GM23338 (cell line): Measurements from ENCODE around the gene EPHB1. TPM values are rescaled to one million over a fixed set of nuclear protein-coding genes. Genes with fewer than 3 reads are reported as not detected.

ENCODE experiments used
- ATAC-seq: fragments of 200-7000 bp; cut with Tn5 transposase; 3 replicates; pipeline ENCODE4 v1.9.1; 2020
- DNase-seq: peaks from one replicate; pipeline ENCODE4 v3.0.0-alpha.2; 2015; ENCODE audit warnings: low spot score
- H2AFZ ChIP-seq: fragments of 200-600 bp; sonication (generic); 2 replicates; pipeline ENCODE4 v1.8.0; 2016; ENCODE audit warnings: antibody characterized with exemption, mild to moderate bottlenecking, moderate library complexity
- H3F3A ChIP-seq: fragments of 200-600 bp; sonication (generic); replicated peaks from 2 replicates; pipeline ENCODE4 v1.8.0; 2017; ENCODE audit warnings: antibody characterized with exemption, mixed run types, low read depth
- H3K27ac ChIP-seq: fragments of 200-600 bp; sonication (generic); 2 replicates; pipeline ENCODE4 v1.6.1; 2016; ENCODE audit warnings: low read depth
- H3K27me3 ChIP-seq: fragments of 200-600 bp; sonication (generic); 2 replicates; pipeline ENCODE4 v1.8.0; 2016; ENCODE audit warnings: mild to moderate bottlenecking, mixed run types, moderate library complexity; ENCODE audit not compliant: insufficient read depth
- H3K36me3 ChIP-seq: fragments of 200-600 bp; sonication (generic); 2 replicates; pipeline ENCODE4 v1.8.0; 2016; ENCODE audit warnings: mild to moderate bottlenecking; ENCODE audit not compliant: insufficient read depth
- H3K4me1 ChIP-seq: fragments of 200-600 bp; sonication (generic); 2 replicates; pipeline ENCODE4 v1.8.0; 2016; ENCODE audit warnings: mild to moderate bottlenecking, moderate library complexity; ENCODE audit not compliant: insufficient read depth
- H3K4me2 ChIP-seq: fragments of 200-600 bp; sonication (generic); 2 replicates; pipeline ENCODE4 v1.7.1; 2017; ENCODE audit warnings: mixed run types
- H3K4me3 ChIP-seq: fragments of 200-600 bp; sonication (generic); 2 replicates; pipeline ENCODE4 v1.6.1; 2016; ENCODE audit warnings: mixed run types
- H3K79me2 ChIP-seq: fragments of 200-600 bp; sonication (generic); replicated peaks from 2 replicates; pipeline ENCODE4 v1.8.0; 2017; ENCODE audit warnings: mild to moderate bottlenecking; ENCODE audit not compliant: insufficient read depth
- H3K9me2 ChIP-seq: fragments of 200-600 bp; sonication (generic); 2 replicates; pipeline ENCODE4 v1.8.0; 2017; ENCODE audit not compliant: insufficient read depth
- H4K20me1 ChIP-seq: fragments of 200-600 bp; sonication (generic); replicated peaks from 2 replicates; pipeline ENCODE4 v1.8.0; 2017; ENCODE audit warnings: mild to moderate bottlenecking; ENCODE audit not compliant: insufficient read depth
- H3K27ac Mint-ChIP-seq: 2 replicates; pipeline ENCODE4 v1.8.0; 2020; ENCODE audit warnings: inconsistent platforms, mild to moderate bottlenecking, moderate library complexity, mixed read lengths
- H3K27me3 Mint-ChIP-seq: 3 replicates; pipeline ENCODE4 v1.8.0; 2022; ENCODE audit warnings: low read depth, mild to moderate bottlenecking, moderate library complexity, mixed read lengths, inconsistent platforms; ENCODE audit not compliant: insufficient read depth, poor library complexity
- H3K36me3 Mint-ChIP-seq: 3 replicates; pipeline ENCODE4 v1.8.0; 2021; ENCODE audit warnings: low read depth, mild to moderate bottlenecking, inconsistent platforms, moderate library complexity, mixed read lengths
- H3K4me1 Mint-ChIP-seq: 3 replicates; pipeline ENCODE4 v1.8.0; 2020; ENCODE audit warnings: mild to moderate bottlenecking, inconsistent platforms, mixed read lengths
- H3K4me3 Mint-ChIP-seq: 3 replicates; pipeline ENCODE4 v1.8.0; 2021; ENCODE audit warnings: moderate library complexity, mild to moderate bottlenecking, inconsistent platforms, mixed read lengths
- H3K9me3 Mint-ChIP-seq: 3 replicates; pipeline ENCODE4 v1.8.0; 2020; ENCODE audit warnings: moderate library complexity, mild to moderate bottlenecking, inconsistent platforms, mixed read lengths
- CREB1 ChIP-seq: fragments of 250-450 bp; sonication (Bioruptor Pico); IDR thresholded peaks from 2 replicates; pipeline ENCODE4 v1.5.0; 2020; ENCODE audit warnings: low read depth, mild to moderate bottlenecking, moderate library complexity
- CTCF ChIP-seq, 2 experiments: fragments of 200-600 bp in 1 of 2; sonication (generic) in 1 of 2; conservative IDR thresholded peaks; 2 replicates each; pipeline versions ENCODE4 v1.5.1 to v1.6.1; 2016 to 2017; ENCODE audit warnings: antibody characterized with exemption in 2 of 2, low read depth in 2 of 2, mild to moderate bottlenecking in 2 of 2, moderate library complexity in 1 of 2
- ETS1 ChIP-seq: IDR thresholded peaks from 2 replicates; pipeline ENCODE4 v1.6.1; 2016; ENCODE audit warnings: antibody characterized with exemption
- EZH2 ChIP-seq: fragments of 200-600 bp; sonication (generic); IDR thresholded peaks from one replicate; pipeline ENCODE4 v1.8.0; 2017; ENCODE audit warnings: antibody characterized with exemption, mild to moderate bottlenecking, low read depth; ENCODE audit not compliant: unreplicated experiment
- EZH2phosphoT487 ChIP-seq: fragments of 200-600 bp; sonication (generic); IDR thresholded peaks from one replicate; pipeline ENCODE4 v1.8.1; 2018; ENCODE audit warnings: antibody characterized with exemption; ENCODE audit not compliant: unreplicated experiment
- JUNB ChIP-seq: IDR thresholded peaks from one replicate; pipeline ENCODE4 v1.6.1; 2016; ENCODE audit warnings: antibody characterized with exemption; ENCODE audit not compliant: unreplicated experiment
- NANOG ChIP-seq: IDR thresholded peaks from 2 replicates; pipeline ENCODE4 v1.6.1; 2016; ENCODE audit warnings: antibody characterized with exemption, borderline replicate concordance
- POLR2AphosphoS5 ChIP-seq: IDR thresholded peaks from 2 replicates; pipeline ENCODE4 v1.6.1; 2016; ENCODE audit warnings: antibody characterized with exemption, low read depth
- REST ChIP-seq: IDR thresholded peaks from one replicate; pipeline ENCODE4 v1.6.1; 2018; ENCODE audit warnings: antibody characterized with exemption; ENCODE audit not compliant: unreplicated experiment
- STAT1 ChIP-seq: IDR thresholded peaks from one replicate; pipeline ENCODE4 v1.6.1; 2016; ENCODE audit warnings: antibody characterized with exemption; ENCODE audit not compliant: unreplicated experiment
- ZNF114 ChIP-seq: fragments of 250-450 bp; sonication (Bioruptor Pico); IDR thresholded peaks from 2 replicates; pipeline ENCODE4 v1.5.0; 2020; ENCODE audit warnings: mild to moderate bottlenecking, moderate library complexity
- ZNF331 ChIP-seq: fragments of 250-450 bp; sonication (Bioruptor Pico); IDR thresholded peaks from 2 replicates; pipeline ENCODE4 v1.5.0; 2020; ENCODE audit warnings: low read depth, mild to moderate bottlenecking, moderate library complexity
- ZNF462 ChIP-seq: fragments of 250-450 bp; sonication (Bioruptor Pico); IDR thresholded peaks from 2 replicates; pipeline ENCODE4 v1.5.0; 2020; ENCODE audit warnings: mild to moderate bottlenecking, moderate library complexity
- polyA plus RNA-seq: library from polyadenylated mRNA; unstranded; fragments of >200 nt; fragmentation: Nextera tagmentation; extraction: Ambion mirVana; gene quantifications from 2 replicates; pipeline ENCODE4 v1.2.1, GENCODE V29; 2016
- total RNA-seq: library from RNA; depleted of rRNA; stranded (reverse); fragments of >200 nt; shearing (Covaris generic); gene quantifications from 2 replicates; pipeline ENCODE4 v1.2.3, GENCODE V29; 2014

Gene EPHB1
- total and polyA plus RNA-seq, 2 experiments from 2014 or later, result 2.7 to 5.2 TPM

- no peak overlapping the region for H2AFZ ChIP-seq
- H3K36me3 ChIP-seq, result no peaks in the 10 kb centered on the region; the same call in 1 of the 2 replicates
- Mint-ChIP-seq H3K9me3 (peaks cover 19% of the 10 kb centered on the region), H3K36me3 (peaks cover 8% of the 10 kb centered on the region; the same call in 2 of the 3 replicates), H3K27me3 (peaks cover 10% of the 10 kb centered on the region), H3K4me1 (peaks cover 3% of the 10 kb centered on the region; the same call in 2 of the 3 replicates), H3K4me3 (no peak overlapping the region), H3K27ac (no peak overlapping the region)
- no peak for DNase-seq
- H3K79me2 ChIP-seq, result no peaks in the 10 kb centered on the region
- H3K4me1 ChIP-seq, result no peaks in the 10 kb centered on the region
- TF ChIP-seq REST, result no peak
- TF ChIP-seq CREB1, result no peak
- TF ChIP-seq EZH2phosphoT487, result no peak
- no peak for TF ChIP-seq CTCF (conservative IDR thresholded peaks at IDR 0.05; ENCODE audit: low read depth in 2 of 2)
- no peak for TF ChIP-seq ZNF114 (CRISPR knock-in tag)
- no peak for TF ChIP-seq STAT1
- no peak for TF ChIP-seq ZNF331 (CRISPR knock-in tag)
- no peak for TF ChIP-seq JUNB
- TF ChIP-seq ZNF462 (CRISPR knock-in tag), result no peak
- no peak for TF ChIP-seq NANOG
- TF ChIP-seq ETS1, result no peak
- TF ChIP-seq POLR2AphosphoS5, result no peak
- no peak for TF ChIP-seq EZH2
- H3F3A ChIP-seq, result no peaks in the 10 kb centered on the region
- H3K4me2 ChIP-seq, result no peak overlapping the region
- ATAC-seq, result no peak
- H4K20me1 ChIP-seq, result no peaks in the 10 kb centered on the region
- no peak overlapping the region for H3K27ac ChIP-seq
- H3K27me3 ChIP-seq, result no peaks in the 10 kb centered on the region
- H3K4me3 ChIP-seq, result no peak overlapping the region
- H3K9me2 ChIP-seq, result peaks cover 16% of the 10 kb centered on the region
Observed at GRCh38 chr3:135304378-135304777, 509.3 kb downstream of the EPHB1 start.
